GM23248 (cell line): ENCODE measurements around the gene RFPL4A.
"Not testable (repeated sequence)": the region's sequence is repeated elsewhere in the genome, so short reads cannot be mapped to it uniquely, and the experiment has no call there.

ENCODE experiments used
- EZH2 ChIP-seq: fragments of 200-600 bp; sonication (generic); IDR thresholded peaks from 2 replicates; pipeline ENCODE4 v1.6.1; 2018; ENCODE audit warnings: antibody characterized with exemption, mild to moderate bottlenecking; ENCODE audit not compliant: insufficient read depth, poor library complexity, severe bottlenecking
- EZH2phosphoT487 ChIP-seq: fragments of 200-600 bp; sonication (generic); IDR thresholded peaks from 2 replicates; pipeline ENCODE4 v1.6.1; 2018; ENCODE audit warnings: antibody characterized with exemption, moderate library complexity, mild to moderate bottlenecking, low read depth; ENCODE audit not compliant: insufficient read depth

DNA sequence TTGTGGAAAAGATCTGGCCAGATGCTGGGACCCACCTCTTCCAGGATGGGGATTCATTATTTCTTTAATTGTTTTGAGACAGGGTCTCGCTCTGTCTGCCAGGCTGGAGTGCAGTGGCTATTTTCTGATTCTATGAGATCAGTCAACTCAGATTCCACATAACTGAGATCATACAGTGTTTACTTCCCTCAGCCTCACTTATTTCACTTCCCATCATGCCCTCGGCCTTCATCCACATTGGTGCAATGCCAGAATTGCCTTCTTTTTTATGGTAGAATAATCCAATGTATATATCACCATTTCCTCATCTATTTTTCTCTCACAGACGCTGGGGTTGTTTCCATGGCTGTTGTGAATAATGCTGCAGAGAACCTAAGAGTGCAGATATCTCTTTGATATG is 10.7 kb downstream of the RFPL4A start:
- TF ChIP-seq EZH2, EZH2phosphoT487: not testable (repeated sequence)
